OCI-LY1 (cell line): ENCODE results near the gene POLA2.

Experiments
- H2AFZ ChIP-seq: fragments of 200-600 bp; sonication (generic), shearing (Covaris generic); 2 replicates; pipeline ENCODE4 v1.6.0; 2014; ENCODE audit warnings: antibody characterized with exemption, mild to moderate bottlenecking, low read length
- H3F3A ChIP-seq: fragments of 200-600 bp; sonication (generic), shearing (Covaris generic); 2 replicates; pipeline ENCODE4 v1.6.0; 2014; ENCODE audit warnings: mild to moderate bottlenecking, antibody characterized with exemption, low read length, moderate library complexity; ENCODE audit not compliant: insufficient read depth
- H3K27ac ChIP-seq: fragments of 200-600 bp; sonication (generic); 2 replicates; pipeline ENCODE4 v1.5.1; 2014; ENCODE audit warnings: low read length, mixed run types, mild to moderate bottlenecking, low read depth; ENCODE audit not compliant: poor library complexity, severe bottlenecking
- H3K27me3 ChIP-seq: fragments of 200-600 bp; sonication (generic); 2 replicates; pipeline ENCODE4 v1.6.0; 2014; ENCODE audit warnings: antibody characterized with exemption, mild to moderate bottlenecking, low read length, moderate library complexity; ENCODE audit not compliant: insufficient read depth
- H3K36me3 ChIP-seq: fragments of 200-600 bp; sonication (generic); 2 replicates; pipeline ENCODE4 v1.6.1; 2014; ENCODE audit warnings: mild to moderate bottlenecking, antibody characterized with exemption, low read length, moderate library complexity, mixed read lengths; ENCODE audit not compliant: insufficient read depth
- H3K4me1 ChIP-seq: fragments of 200-600 bp; sonication (generic); 2 replicates; pipeline ENCODE4 v1.5.1; 2014; ENCODE audit warnings: mild to moderate bottlenecking, low read length, moderate library complexity; ENCODE audit not compliant: insufficient read depth, severe bottlenecking
- H3K4me2 ChIP-seq: fragments of 200-600 bp; sonication (generic), shearing (Covaris generic); 2 replicates; pipeline ENCODE4 v1.6.1; 2014; ENCODE audit warnings: low read length
- H3K4me3 ChIP-seq: fragments of 200-600 bp; sonication (generic); 2 replicates; pipeline ENCODE4 v1.5.1; 2014; ENCODE audit warnings: low read length, low read depth, mild to moderate bottlenecking, mixed read lengths; ENCODE audit not compliant: poor library complexity, severe bottlenecking
- H3K79me2 ChIP-seq: fragments of 200-600 bp; shearing (Covaris generic); 2 replicates; pipeline ENCODE4 v1.6.1; 2016; ENCODE audit warnings: mixed run types, low read length, mixed read lengths; ENCODE audit not compliant: insufficient read depth
- H3K9ac ChIP-seq: fragments of 200-600 bp; sonication (generic), shearing (Covaris generic); 2 replicates; pipeline ENCODE4 v1.6.1; 2014; ENCODE audit warnings: mild to moderate bottlenecking, low read length, mixed read lengths
- H3K9me2 ChIP-seq: fragments of 200-600 bp; sonication (generic), shearing (Covaris generic); 2 replicates; pipeline ENCODE4 v1.6.1; 2014; ENCODE audit warnings: low read depth, mild to moderate bottlenecking, low read length, mixed read lengths
- H3K9me3 ChIP-seq: fragments of 200-600 bp; shearing (Covaris generic); 2 replicates; pipeline ENCODE4 v1.6.1; 2014; ENCODE audit warnings: low read length, mixed read lengths
- H4K20me1 ChIP-seq: fragments of 200-600 bp; sonication (generic), shearing (Covaris generic); 2 replicates; pipeline ENCODE4 v1.6.0; 2016; ENCODE audit warnings: mild to moderate bottlenecking, low read length; ENCODE audit not compliant: insufficient read depth
- CTCF ChIP-seq: fragments of 200-600 bp; sonication (generic), shearing (Covaris generic); IDR thresholded peaks from 2 replicates; pipeline ENCODE4 v1.5.1; 2017; ENCODE audit warnings: mild to moderate bottlenecking, antibody characterized with exemption, low read length, moderate library complexity, mixed read lengths
- EZH2 ChIP-seq: fragments of 200-600 bp; sonication (generic), shearing (Covaris generic); IDR thresholded peaks from 2 replicates; pipeline ENCODE4 v1.8.0; 2017; ENCODE audit warnings: borderline replicate concordance, mixed run types, mild to moderate bottlenecking, antibody characterized with exemption, low read length, moderate library complexity, mixed read lengths

The POLA2 gene

GRCh38 chr11:65251476-65251875 lies 10.3 kb upstream of the POLA2 start:
- Histone ChIP-seq H3K9ac (no peak overlapping the region), H3K27ac (no peak overlapping the region), H3K79me2 (no peaks in the 10 kb centered on the region), H3K4me1 (no peaks in the 10 kb centered on the region), H3K4me2 (no peak overlapping the region), H3K9me3 (no peaks in the 10 kb centered on the region), H3K9me2 (no peaks in the 10 kb centered on the region), H3K4me3 (no peak overlapping the region), H3F3A (no peaks in the 10 kb centered on the region), H3K36me3 (no peaks in the 10 kb centered on the region), H2AFZ (no peak overlapping the region), H3K27me3 (no peaks in the 10 kb centered on the region), H4K20me1 (no peaks in the 10 kb centered on the region)
- TF ChIP-seq CTCF (no peak), EZH2 (no peak)

GRCh38 chr11:65254724-65255123 lies 7.0 kb upstream of the POLA2 start:
- Histone ChIP-seq H3K27me3 (no peaks in the 10 kb centered on the region), H3F3A (peaks cover 5% of the 10 kb centered on the region; the same call in 1 of the 2 replicates), H3K9me3 (no peaks in the 10 kb centered on the region), H3K9ac (no peak overlapping the region), H3K79me2 (no peaks in the 10 kb centered on the region), H3K4me1 (no peaks in the 10 kb centered on the region), H3K4me2 (no peak overlapping the region), H4K20me1 (no peaks in the 10 kb centered on the region), H3K9me2 (no peaks in the 10 kb centered on the region), H3K4me3 (no peak overlapping the region), H2AFZ (no peak overlapping the region), H3K36me3 (no peaks in the 10 kb centered on the region), H3K27ac (no peak overlapping the region)
- TF ChIP-seq CTCF (no peak), EZH2 (no peak)

GRCh38 chr11:65258988-65259387 lies 2.8 kb upstream of the POLA2 start:
- TF ChIP-seq EZH2 = no peak
- no peak for TF ChIP-seq CTCF
- no peak overlapping the region for H3K9ac ChIP-seq
- peaks cover 22% of the 10 kb centered on the region for H3K79me2 ChIP-seq
- no peak overlapping the region for H2AFZ ChIP-seq
- no peak overlapping the region for H3K4me3 ChIP-seq
- peaks cover 22% of the 10 kb centered on the region for H3K4me1 ChIP-seq
- H3K27ac ChIP-seq = no peak overlapping the region
- H3K9me3 ChIP-seq = no peaks in the 10 kb centered on the region
- H4K20me1 ChIP-seq = no peaks in the 10 kb centered on the region
- no peaks in the 10 kb centered on the region for H3K9me2 ChIP-seq
- H3K36me3 ChIP-seq = no peaks in the 10 kb centered on the region
- no peak overlapping the region for H3K4me2 ChIP-seq
- H3K27me3 ChIP-seq = no peaks in the 10 kb centered on the region
- H3F3A ChIP-seq = peaks cover 5% of the 10 kb centered on the region; the same call in 1 of the 2 replicates
